NCI-H748 treated with DMSO at 0.1 percent for 48 hours (cell line): ENCODE measurements around the gene ABLIM1.

Experiments
- DNase-seq: peaks from one replicate; lab custom pipeline; 2025; lab: John Stamatoyannopoulos, UW

ABLIM1 gene

GRCh38 chr10:114545819-114546218 lies 112.3 kb downstream of the ABLIM1 start:
- DNase-seq: no peak

GRCh38 chr10:114545071-114545470 lies 113.0 kb downstream of the ABLIM1 start:
- no peak for DNase-seq

- DNase-seq: no peak
Measured at GRCh38 chr10:114544045-114544659, 113.9 kb downstream of the ABLIM1 start.

GRCh38 chr10:114543456-114543855 lies 114.6 kb downstream of the ABLIM1 start:
- DNase-seq: no peak

- no peak for DNase-seq
Measured at GRCh38 chr10:114542373-114542772, 115.7 kb downstream of the ABLIM1 start.

GRCh38 chr10:114541797-114542160 lies 116.3 kb downstream of the ABLIM1 start:
- no peak for DNase-seq

- no peak for DNase-seq
Measured at GRCh38 chr10:114541081-114541796, 116.8 kb downstream of the ABLIM1 start.

GRCh38 chr10:114540236-114540635 lies 117.8 kb downstream of the ABLIM1 start:
- no peak for DNase-seq

GRCh38 chr10:114539623-114540022 lies 118.5 kb downstream of the ABLIM1 start:
- no peak for DNase-seq

GRCh38 chr10:114538181-114538906 lies 119.7 kb downstream of the ABLIM1 start:
- DNase-seq: no peak

- DNase-seq: no peak
Measured at GRCh38 chr10:114537736-114538135, 120.3 kb downstream of the ABLIM1 start.

GRCh38 chr10:114534571-114534981 lies 123.5 kb downstream of the ABLIM1 start:
- DNase-seq: no peak

- no peak for DNase-seq
Measured at GRCh38 chr10:114532226-114532625, 125.8 kb downstream of the ABLIM1 start.

GRCh38 chr10:114526504-114527238 lies 131.4 kb downstream of the ABLIM1 start:
- peak; percentile 25 for DNase-seq

- DNase-seq: no peak
Measured at GRCh38 chr10:114526126-114526503, 132.0 kb downstream of the ABLIM1 start.

GRCh38 chr10:114525368-114525949 lies 132.6 kb downstream of the ABLIM1 start:
- no peak for DNase-seq

- DNase-seq: no peak
Measured at GRCh38 chr10:114523876-114524275, 134.2 kb downstream of the ABLIM1 start.

- no peak for DNase-seq
Measured at GRCh38 chr10:114521255-114521654, 136.8 kb downstream of the ABLIM1 start.

GRCh38 chr10:114520453-114520852 lies 137.6 kb downstream of the ABLIM1 start:
- DNase-seq: no peak

GRCh38 chr10:114519756-114520293 lies 138.2 kb downstream of the ABLIM1 start:
- no peak for DNase-seq

GRCh38 chr10:114519306-114519669 lies 138.8 kb downstream of the ABLIM1 start:
- no peak for DNase-seq
